GM12878 (cell line): ENCODE measurements around the gene EXD3.

ENCODE experiments used
- BHLHE40 ChIP-seq, 2 experiments: fragments of 450-650 bp in 1 of 2; IDR thresholded peaks; 2 replicates each; pipeline ENCODE4 v1.6.1; 2011 to 2017; ENCODE audit warnings: low read depth in 2 of 2, borderline replicate concordance in 1 of 2, improper control_type of control experiment in 1 of 2, low read length in 1 of 2, mild to moderate bottlenecking in 1 of 2
- CHD2 ChIP-seq: IDR thresholded peaks from 2 replicates; pipeline ENCODE4 v1.6.1; 2011; ENCODE audit warnings: low read depth, low read length, improper control_type of control experiment, borderline replicate concordance
- CTCF ChIP-seq, 3 experiments: IDR thresholded peaks in 2 of 3; conservative IDR thresholded peaks in 1 of 3; 2 replicates each; pipeline ENCODE4 v1.5.1; 2011; ENCODE audit warnings: low read depth in 3 of 3, low read length in 3 of 3, mild to moderate bottlenecking in 3 of 3, control low read depth in 2 of 3, moderate library complexity in 2 of 3, inconsistent platforms in 1 of 3, mixed read lengths in 1 of 3; ENCODE audit not compliant: control insufficient read depth in 2 of 3, insufficient read depth in 1 of 3; ENCODE audit errors: extremely low read depth in 1 of 3
- ETV6 ChIP-seq, 2 experiments: fragments of 450-650 bp in 1 of 2; IDR thresholded peaks in 1 of 2; conservative IDR thresholded peaks in 1 of 2; 2 replicates each; pipeline ENCODE4 v1.6.1; 2014; ENCODE audit warnings: antibody characterized with exemption in 1 of 2, borderline replicate concordance in 1 of 2, low read depth in 1 of 2, mild to moderate bottlenecking in 1 of 2, moderate library complexity in 1 of 2
- MLLT1 ChIP-seq: fragments of 450-650 bp; IDR thresholded peaks from 2 replicates; pipeline ENCODE4 v1.6.1; 2016; ENCODE audit warnings: mild to moderate bottlenecking
- NRF1 ChIP-seq: conservative IDR thresholded peaks from 2 replicates; pipeline ENCODE4 v1.6.1; 2011; ENCODE audit warnings: mild to moderate bottlenecking, low read depth, low read length, improper control_type of control experiment
- POLR2AphosphoS5 ChIP-seq: IDR thresholded peaks from 2 replicates; pipeline ENCODE4 v1.6.1; 2011; ENCODE audit warnings: mild to moderate bottlenecking, low read length, inconsistent platforms
- TARDBP ChIP-seq: IDR thresholded peaks from 2 replicates; pipeline ENCODE4 v1.6.1; 2016; ENCODE audit warnings: borderline replicate concordance
- TCF7 ChIP-seq: IDR thresholded peaks from 2 replicates; pipeline ENCODE4 v1.6.1; 2014; ENCODE audit warnings: antibody characterized with exemption, borderline replicate concordance
- ZBTB40 ChIP-seq: fragments of 450-650 bp; IDR thresholded peaks from 2 replicates; pipeline ENCODE4 v1.6.1; 2016; ENCODE audit warnings: mild to moderate bottlenecking, moderate library complexity, borderline replicate concordance
- TF ChIP-seq, protein P1 (sequence below): IDR thresholded peaks from 2 replicates; pipeline ENCODE4 v1.6.1; 2011; ENCODE audit warnings: mild to moderate bottlenecking, low read depth, low read length, moderate library complexity; ENCODE audit not compliant: insufficient replicate concordance
- TF ChIP-seq, protein P2 (sequence below): IDR thresholded peaks from 2 replicates; pipeline ENCODE4 v1.6.1; 2011; ENCODE audit warnings: low read depth, low read length, improper control_type of control experiment, borderline replicate concordance

GRCh38 chr9:137441289-137441934 lies 18.4 kb upstream of the EXD3 start, which contains the start of gene ENTPD8:
- TF ChIP-seq MLLT1 (no peak), CTCF (IDR thresholded peaks at IDR 0.05 in 2 of 3, conservative IDR thresholded peaks at IDR 0.05 in 1 of 3; ENCODE audit: control insufficient read depth in 2 of 3, extremely low read depth in 1 of 3, insufficient read depth in 1 of 3, low read depth in 3 of 3, low read length in 3 of 3) (no peak), ZBTB40 (no peak), ETV6 (conservative IDR thresholded peaks at IDR 0.05 in 1 of 2, IDR thresholded peaks at IDR 0.05 in 1 of 2; ENCODE audit: borderline replicate concordance in 1 of 2, low read depth in 1 of 2) (no peak), TARDBP (no peak), BHLHE40 (IDR thresholded peaks at IDR 0.05; ENCODE audit: borderline replicate concordance in 1 of 2, low read depth in 2 of 2, low read length in 1 of 2) (peak in 1 of 2 experiments; percentile 50; a peak in 1 of 4 replicates), NRF1 (no peak), POLR2AphosphoS5 (no peak), CHD2 (no peak), TCF7 (no peak)
- TF ChIP-seq, protein P1, sequence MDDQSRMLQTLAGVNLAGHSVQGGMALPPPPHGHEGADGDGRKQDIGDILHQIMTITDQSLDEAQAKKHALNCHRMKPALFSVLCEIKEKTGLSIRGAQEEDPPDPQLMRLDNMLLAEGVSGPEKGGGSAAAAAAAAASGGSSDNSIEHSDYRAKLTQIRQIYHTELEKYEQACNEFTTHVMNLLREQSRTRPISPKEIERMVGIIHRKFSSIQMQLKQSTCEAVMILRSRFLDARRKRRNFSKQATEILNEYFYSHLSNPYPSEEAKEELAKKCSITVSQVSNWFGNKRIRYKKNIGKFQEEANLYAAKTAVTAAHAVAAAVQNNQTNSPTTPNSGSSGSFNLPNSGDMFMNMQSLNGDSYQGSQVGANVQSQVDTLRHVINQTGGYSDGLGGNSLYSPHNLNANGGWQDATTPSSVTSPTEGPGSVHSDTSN: no peak
- TF ChIP-seq, protein P2, sequence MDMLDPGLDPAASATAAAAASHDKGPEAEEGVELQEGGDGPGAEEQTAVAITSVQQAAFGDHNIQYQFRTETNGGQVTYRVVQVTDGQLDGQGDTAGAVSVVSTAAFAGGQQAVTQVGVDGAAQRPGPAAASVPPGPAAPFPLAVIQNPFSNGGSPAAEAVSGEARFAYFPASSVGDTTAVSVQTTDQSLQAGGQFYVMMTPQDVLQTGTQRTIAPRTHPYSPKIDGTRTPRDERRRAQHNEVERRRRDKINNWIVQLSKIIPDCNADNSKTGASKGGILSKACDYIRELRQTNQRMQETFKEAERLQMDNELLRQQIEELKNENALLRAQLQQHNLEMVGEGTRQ: no peak
